ENCODE measurements around the gene GBA2.

GRCh38 chr9:35705372-35705771 is 43.7 kb downstream of the GBA2 start:
- TF ChIP-seq CTCF (IDR thresholded peaks at IDR 0.05) = no peak
- no peak for TF ChIP-seq POLR2A (IDR thresholded peaks at IDR 0.05)
